ENCODE data around the gene RAB35.

The RAB35 gene

GRCh38 chr12:120100630-120101029 is 15.9 kb downstream of the RAB35 start:
- Histone ChIP-seq H3K4me1 (ENCODE audit: control insufficient read depth, low read length) (no peaks in the 10 kb centered on the region), H3K36me3 (ENCODE audit: control insufficient read depth, low read length) (peaks cover 88% of the 10 kb centered on the region), H3K79me2 (ENCODE audit: control insufficient read depth, low read length) (peaks cover 63% of the 10 kb centered on the region), H3K4me3 (ENCODE audit: low read length) (no peak overlapping the region), H3F3A (ENCODE audit: control insufficient read depth, insufficient read depth) (no peaks in the 10 kb centered on the region), H4K20me1 (ENCODE audit: control insufficient read depth, insufficient read depth, low read depth, low read length) (peaks cover 11% of the 10 kb centered on the region), H3K9me2 (replicated peaks; ENCODE audit: control insufficient read depth, low read length) (no peaks in the 10 kb centered on the region), H3K27me3 (ENCODE audit: control insufficient read depth, low read length) (no peaks in the 10 kb centered on the region), H3K9me3 (ENCODE audit: control insufficient read depth, insufficient read depth, low read length) (no peaks in the 10 kb centered on the region), H3K4me2 (ENCODE audit: low read length) (no peak overlapping the region), H3K27ac (ENCODE audit: low read depth, low read length) (no peak overlapping the region)
- TF ChIP-seq EZH2phosphoT487 (IDR thresholded peaks at IDR 0.05; ENCODE audit: borderline replicate concordance, low read length) (no peak), CTCF (IDR thresholded peaks at IDR 0.05; ENCODE audit: low read depth, low read length, poor library complexity, severe bottlenecking) (no peak)

GRCh38 chr12:120099738-120100137 is 16.8 kb downstream of the RAB35 start:
- Histone ChIP-seq H3K27ac (ENCODE audit: low read depth, low read length) (no peak overlapping the region), H3K27me3 (ENCODE audit: control insufficient read depth, low read length) (no peaks in the 10 kb centered on the region), H3K9me3 (ENCODE audit: control insufficient read depth, insufficient read depth, low read length) (no peaks in the 10 kb centered on the region), H3K79me2 (ENCODE audit: control insufficient read depth, low read length) (peaks cover 54% of the 10 kb centered on the region), H3K4me2 (ENCODE audit: low read length) (no peak overlapping the region), H3K36me3 (ENCODE audit: control insufficient read depth, low read length) (peaks cover 85% of the 10 kb centered on the region), H4K20me1 (ENCODE audit: control insufficient read depth, insufficient read depth, low read depth, low read length) (peaks cover 11% of the 10 kb centered on the region), H3K9me2 (replicated peaks; ENCODE audit: control insufficient read depth, low read length) (no peaks in the 10 kb centered on the region), H3F3A (ENCODE audit: control insufficient read depth, insufficient read depth) (no peaks in the 10 kb centered on the region), H3K4me1 (ENCODE audit: control insufficient read depth, low read length) (no peaks in the 10 kb centered on the region), H3K4me3 (ENCODE audit: low read length) (no peak overlapping the region)
- TF ChIP-seq EZH2phosphoT487 (IDR thresholded peaks at IDR 0.05; ENCODE audit: borderline replicate concordance, low read length) (no peak), CTCF (IDR thresholded peaks at IDR 0.05; ENCODE audit: low read depth, low read length, poor library complexity, severe bottlenecking) (no peak)

- Histone ChIP-seq H3K4me2 (ENCODE audit: low read length) (no peak overlapping the region), H3K9me3 (ENCODE audit: control insufficient read depth, insufficient read depth, low read length) (no peaks in the 10 kb centered on the region), H3K4me1 (ENCODE audit: control insufficient read depth, low read length) (peaks cover under 1% of the 10 kb centered on the region; the same call in 1 of the 2 replicates), H3K36me3 (ENCODE audit: control insufficient read depth, low read length) (peaks cover 82% of the 10 kb centered on the region), H3K27me3 (ENCODE audit: control insufficient read depth, low read length) (no peaks in the 10 kb centered on the region), H3F3A (ENCODE audit: control insufficient read depth, insufficient read depth) (no peaks in the 10 kb centered on the region), H4K20me1 (ENCODE audit: control insufficient read depth, insufficient read depth, low read depth, low read length) (peaks cover 11% of the 10 kb centered on the region), H3K4me3 (ENCODE audit: low read length) (no peak overlapping the region), H3K79me2 (ENCODE audit: control insufficient read depth, low read length) (peaks cover 46% of the 10 kb centered on the region), H3K9me2 (replicated peaks; ENCODE audit: control insufficient read depth, low read length) (no peaks in the 10 kb centered on the region), H3K27ac (ENCODE audit: low read depth, low read length) (no peak overlapping the region)
- TF ChIP-seq EZH2phosphoT487 (IDR thresholded peaks at IDR 0.05; ENCODE audit: borderline replicate concordance, low read length) (no peak), CTCF (IDR thresholded peaks at IDR 0.05; ENCODE audit: low read depth, low read length, poor library complexity, severe bottlenecking) (no peak)
These were observed 17.6 kb downstream of the RAB35 start for GRCh38 chr12:120098756-120099470.
